CMK (cell line): ENCODE results near the gene H2BW2.
"Not testable (repeated sequence)": the region's sequence is repeated elsewhere in the genome, so short reads cannot be mapped to it uniquely, and the experiment has no call there.

Experiments used
- DNase-seq: peaks from one replicate; pipeline ENCODE4 v3.0.0-alpha.2; 2010; ENCODE audit warnings: low read depth

The H2BW2 gene

GRCh38 chrX:104039689-104040505 is at the start of gene H2BW2:
Gene H2BW2, plus strand, starts transcription at chrX:104039956. Its CDS starts 39 bp downstream, at chrX:104039995.
- no peak for DNase-seq

- no peak for DNase-seq
Measured at GRCh38 chrX:103999234-103999633, 40.5 kb upstream of the H2BW2 start.

GRCh38 chrX:104008831-104009230 is 30.9 kb upstream of the H2BW2 start:
- no peak for DNase-seq

GRCh38 chrX:104013158-104013557 is 26.6 kb upstream of the H2BW2 start:
- DNase-seq = no peak

- no peak for DNase-seq
Measured at GRCh38 chrX:104013606-104014005, 26.1 kb upstream of the H2BW2 start, which contains the start of gene H2BW1. Gene H2BW1, minus strand, starts transcription at chrX:104013708. Its CDS starts 132 bp downstream, at chrX:104013576.

GRCh38 chrX:104015576-104015975 is 24.2 kb upstream of the H2BW2 start:
- DNase-seq = not testable (repeated sequence)

- no peak for DNase-seq
Measured at GRCh38 chrX:104018126-104018525, 21.6 kb upstream of the H2BW2 start.

- DNase-seq = no peak
Measured at GRCh38 chrX:104041003-104041402, 1.2 kb downstream of the H2BW2 start.

- no peak for DNase-seq
Measured at GRCh38 chrX:104045642-104046041, 5.9 kb downstream of the H2BW2 start.

GRCh38 chrX:104047171-104047570 is 7.4 kb downstream of the H2BW2 start:
- no peak for DNase-seq

- not testable (repeated sequence) for DNase-seq
Measured at GRCh38 chrX:104054956-104055355, 15.2 kb downstream of the H2BW2 start.

- not testable (repeated sequence) for DNase-seq
Measured at GRCh38 chrX:104062636-104063035, 22.9 kb downstream of the H2BW2 start.

GRCh38 chrX:104075778-104076445 is 36.2 kb downstream of the H2BW2 start, which contains the start of gene TMSB15C:
Gene TMSB15C, minus strand, starts transcription at chrX:104076236.
- DNase-seq = not testable (repeated sequence)

GRCh38 chrX:104077854-104078253 is 38.1 kb downstream of the H2BW2 start:
- not testable (repeated sequence) for DNase-seq

GRCh38 chrX:104084063-104084462 is 44.3 kb downstream of the H2BW2 start:
- DNase-seq = no peak

GRCh38 chrX:104084534-104085277 is 45.0 kb downstream of the H2BW2 start:
- DNase-seq = no peak

GRCh38 chrX:104085477-104085876 is 45.7 kb downstream of the H2BW2 start:
- DNase-seq = no peak

GRCh38 chrX:104085919-104086318 is 46.2 kb downstream of the H2BW2 start:
- DNase-seq = no peak
